ENCODE measurements around the gene LYPLAL1.
A peak's percentile ranks its signal among the peaks of the same experiment; 100 is the strongest.

The LYPLAL1 gene

GRCh38 chr1:219150913-219151312 is 22.8 kb upstream of the LYPLAL1 start:
- DNase-seq (ENCODE audit: low spot score in 2 of 2) (no peak), ATAC-seq (ENCODE audit: low read depth) (no peak)
- no peak overlapping the region for H3K27ac Mint-ChIP-seq
- no peaks in the 10 kb centered on the region for H3K36me3 Mint-ChIP-seq
- peaks cover 9% of the 10 kb centered on the region for H3K4me1 Mint-ChIP-seq
- no peaks in the 10 kb centered on the region for H3K9me3 Mint-ChIP-seq
- peaks cover 2% of the 10 kb centered on the region for H3K27me3 Mint-ChIP-seq
- no peak overlapping the region for H3K4me3 Mint-ChIP-seq

GRCh38 chr1:219151467-219151866 is 22.2 kb upstream of the LYPLAL1 start:
- H3K36me3 Mint-ChIP-seq = no peaks in the 10 kb centered on the region
- H3K27ac Mint-ChIP-seq = no peak overlapping the region

DNA sequence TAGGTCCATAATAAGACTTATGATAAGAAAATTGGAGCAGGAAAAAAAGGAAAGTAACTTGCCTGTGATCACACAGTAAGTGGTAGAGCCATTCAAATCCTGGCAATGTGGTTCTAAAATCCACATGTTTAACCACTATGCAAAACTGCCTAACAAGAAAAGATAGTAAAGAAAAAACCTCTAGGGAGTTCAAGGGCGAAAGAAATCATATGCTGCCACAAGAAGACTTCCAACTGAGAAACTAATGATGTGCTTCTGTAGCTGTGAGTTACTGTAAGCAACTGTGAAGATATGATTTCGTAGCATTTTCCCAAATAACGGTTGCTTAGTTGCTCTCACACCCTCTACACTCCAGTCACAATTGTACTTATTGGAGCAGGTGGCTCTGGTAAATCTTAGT is 20.9 kb upstream of the LYPLAL1 start:
- H3K4me3 Mint-ChIP-seq = no peak overlapping the region
- no peaks in the 10 kb centered on the region for H3K36me3 Mint-ChIP-seq
- no peaks in the 10 kb centered on the region for H3K9me3 Mint-ChIP-seq
- peaks cover 2% of the 10 kb centered on the region for H3K27me3 Mint-ChIP-seq
- no peak overlapping the region for H3K27ac Mint-ChIP-seq
- ATAC-seq (ENCODE audit: low read depth) = peak; percentile 34
- DNase-seq (ENCODE audit: low spot score in 2 of 2) = no peak
- H3K4me1 Mint-ChIP-seq = peaks cover 6% of the 10 kb centered on the region

More at GRCh38 chr1:219151467-219151866, 22.2 kb upstream of the LYPLAL1 start:
- no peak overlapping the region for H3K4me3 Mint-ChIP-seq
- DNase-seq (ENCODE audit: low spot score in 2 of 2) = no peak
- no peak for ATAC-seq (ENCODE audit: low read depth)
- H3K27me3 Mint-ChIP-seq = peaks cover 2% of the 10 kb centered on the region
- H3K9me3 Mint-ChIP-seq = no peaks in the 10 kb centered on the region
- peaks cover 6% of the 10 kb centered on the region for H3K4me1 Mint-ChIP-seq

GRCh38 chr1:219153723-219154122 is 20.0 kb upstream of the LYPLAL1 start:
- H3K27me3 Mint-ChIP-seq = peaks cover 2% of the 10 kb centered on the region
- no peaks in the 10 kb centered on the region for H3K36me3 Mint-ChIP-seq
- H3K4me3 Mint-ChIP-seq = no peak overlapping the region
- ATAC-seq (ENCODE audit: low read depth) (no peak), DNase-seq (ENCODE audit: low spot score in 2 of 2) (no peak)
- no peak overlapping the region for H3K27ac Mint-ChIP-seq
- H3K4me1 Mint-ChIP-seq = peaks cover 6% of the 10 kb centered on the region
- H3K9me3 Mint-ChIP-seq = no peaks in the 10 kb centered on the region

DNA sequence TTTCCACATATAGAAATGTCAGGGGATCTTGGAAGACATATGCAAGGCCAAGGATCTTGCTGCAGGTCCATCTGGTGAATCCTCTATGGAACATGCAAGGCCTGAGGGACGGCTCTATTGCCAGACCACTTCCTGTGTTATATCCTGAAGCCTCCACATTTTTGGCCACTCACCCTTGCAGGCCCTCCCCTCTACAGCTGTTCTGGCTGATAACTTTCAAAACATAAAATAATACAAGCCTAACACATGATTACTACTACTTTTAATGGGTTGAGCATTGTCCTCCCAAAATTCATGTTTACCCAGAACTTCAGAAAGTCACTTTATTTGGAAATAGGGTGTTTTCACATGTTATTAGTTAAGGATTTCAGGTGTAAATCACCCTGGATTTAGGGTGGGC is 18.5 kb upstream of the LYPLAL1 start:
- H3K4me1 Mint-ChIP-seq = peaks cover 6% of the 10 kb centered on the region
- no peak overlapping the region for H3K4me3 Mint-ChIP-seq
- peaks cover 2% of the 10 kb centered on the region for H3K27me3 Mint-ChIP-seq
- DNase-seq (ENCODE audit: low spot score in 2 of 2) = no peak
- H3K9me3 Mint-ChIP-seq = no peaks in the 10 kb centered on the region
- no peak overlapping the region for H3K27ac Mint-ChIP-seq
- H3K36me3 Mint-ChIP-seq = no peaks in the 10 kb centered on the region
- no peak for ATAC-seq (ENCODE audit: low read depth)

DNA sequence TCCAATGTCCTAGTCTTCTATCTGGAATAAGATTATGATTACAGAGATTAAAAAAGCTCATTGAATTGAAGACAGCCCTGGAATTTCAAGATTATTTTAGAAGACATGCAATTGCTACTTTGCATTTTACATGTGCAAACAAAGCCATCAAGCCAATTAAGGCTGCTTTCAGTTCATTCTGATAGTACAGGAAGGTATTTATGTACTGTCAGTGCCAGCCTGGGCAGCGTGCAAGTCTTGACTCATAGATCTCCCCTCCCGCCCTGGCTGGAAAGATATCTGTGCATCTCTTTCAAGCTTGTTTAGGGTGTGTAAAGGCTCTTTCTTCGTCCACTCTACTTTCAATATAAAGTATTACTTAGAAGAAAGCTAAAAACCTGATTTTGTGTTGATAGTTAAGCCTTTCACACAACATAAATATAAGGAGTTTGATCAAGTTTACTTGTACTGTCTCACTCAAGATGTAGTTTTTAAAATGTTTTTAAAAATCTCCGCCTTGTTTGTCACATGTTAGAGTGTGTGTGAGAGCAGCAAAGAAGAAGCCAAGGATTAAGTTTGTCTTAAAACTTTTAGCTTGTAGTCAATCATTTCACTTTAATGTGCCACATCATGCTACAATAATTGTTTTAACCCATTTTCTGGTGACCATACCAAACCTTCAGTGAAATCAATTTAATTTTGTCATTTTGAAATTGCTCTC is 13.6 kb upstream of the LYPLAL1 start:
- H3K36me3 Mint-ChIP-seq = no peaks in the 10 kb centered on the region
- peak; percentile 35 for ATAC-seq (ENCODE audit: low read depth)

GRCh38 chr1:219160967-219161366 is 12.7 kb upstream of the LYPLAL1 start:
- no peak for DNase-seq (ENCODE audit: low spot score in 2 of 2)
- H3K4me1 Mint-ChIP-seq = peaks cover 2% of the 10 kb centered on the region
- H3K27ac Mint-ChIP-seq = no peak overlapping the region
- no peaks in the 10 kb centered on the region for H3K27me3 Mint-ChIP-seq
- H3K4me3 Mint-ChIP-seq = no peak overlapping the region
- ATAC-seq (ENCODE audit: low read depth) = no peak
- no peaks in the 10 kb centered on the region for H3K36me3 Mint-ChIP-seq
- no peaks in the 10 kb centered on the region for H3K9me3 Mint-ChIP-seq

More for the DNA sequence above, 13.6 kb upstream of the LYPLAL1 start:
- Mint-ChIP-seq H3K27me3 (no peaks in the 10 kb centered on the region), H3K4me1 (no peaks in the 10 kb centered on the region), H3K4me3 (no peak overlapping the region), H3K27ac (no peak overlapping the region), H3K9me3 (no peaks in the 10 kb centered on the region)
- no peak for DNase-seq (ENCODE audit: low spot score in 2 of 2)

- no peak overlapping the region for H3K4me3 Mint-ChIP-seq
- no peak overlapping the region for H3K27ac Mint-ChIP-seq
These were observed 12.3 kb upstream of the LYPLAL1 start for GRCh38 chr1:219161371-219161770.

GRCh38 chr1:219163401-219163954 is 10.2 kb upstream of the LYPLAL1 start:
- H3K36me3 Mint-ChIP-seq = no peaks in the 10 kb centered on the region
- no peaks in the 10 kb centered on the region for H3K27me3 Mint-ChIP-seq
- DNase-seq (ENCODE audit: low spot score in 2 of 2) = no peak
- no peak overlapping the region for H3K27ac Mint-ChIP-seq
- no peaks in the 10 kb centered on the region for H3K9me3 Mint-ChIP-seq
- no peak overlapping the region for H3K4me3 Mint-ChIP-seq
- ATAC-seq (ENCODE audit: low read depth) = no peak
- H3K4me1 Mint-ChIP-seq = peaks cover 2% of the 10 kb centered on the region

More at GRCh38 chr1:219161371-219161770, 12.3 kb upstream of the LYPLAL1 start:
- ATAC-seq (ENCODE audit: low read depth) (no peak), DNase-seq (ENCODE audit: low spot score in 2 of 2) (no peak)
- Mint-ChIP-seq H3K36me3 (no peaks in the 10 kb centered on the region), H3K9me3 (no peaks in the 10 kb centered on the region), H3K4me1 (peaks cover 2% of the 10 kb centered on the region), H3K27me3 (no peaks in the 10 kb centered on the region)

DNA sequence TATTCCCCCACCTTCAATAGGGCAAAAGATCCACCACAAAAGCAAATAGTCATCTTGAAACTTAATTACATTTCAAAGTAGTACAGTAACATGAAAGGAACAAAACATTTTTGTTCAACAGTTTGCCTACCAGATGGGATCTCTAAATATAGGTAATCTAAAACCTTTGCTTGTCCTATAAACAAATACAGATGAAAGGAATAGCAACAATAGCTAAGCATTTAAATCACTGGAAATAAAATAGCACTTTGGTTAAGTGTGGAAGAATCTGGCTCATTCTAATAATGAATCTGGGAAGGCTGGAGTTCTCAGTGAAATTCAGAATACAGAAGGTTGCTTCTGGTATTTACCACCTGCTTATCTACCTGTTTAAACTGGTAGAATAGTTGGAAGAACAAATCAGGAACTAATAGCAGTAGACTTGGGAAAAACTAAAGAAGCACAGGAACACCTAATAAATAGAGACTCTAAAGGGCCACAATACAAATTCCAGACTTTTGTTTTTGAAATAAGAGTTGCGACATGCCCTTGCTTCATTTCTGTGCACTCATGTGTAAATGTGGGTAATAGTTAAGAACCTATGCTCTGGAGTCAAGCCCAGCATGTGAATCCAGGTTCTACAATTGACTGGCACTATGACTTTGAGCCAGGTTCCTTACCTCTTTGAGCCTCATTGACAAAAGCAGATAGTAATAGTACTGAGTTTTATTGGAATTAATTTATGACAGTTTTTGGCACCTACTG is 2.3 kb upstream of the LYPLAL1 start:
- Mint-ChIP-seq H3K27ac (no peak overlapping the region), H3K9me3 (peaks cover 3% of the 10 kb centered on the region), H3K4me1 (peaks cover 17% of the 10 kb centered on the region), H3K36me3 (peaks cover 2% of the 10 kb centered on the region), H3K27me3 (no peaks in the 10 kb centered on the region), H3K4me3 (no peak overlapping the region)
- DNase-seq (ENCODE audit: low spot score in 2 of 2) (no peak), ATAC-seq (ENCODE audit: low read depth) (no peak)

GRCh38 chr1:219172821-219173220 is 857 bp upstream of the LYPLAL1 start:
- Mint-ChIP-seq H3K27me3 (no peaks in the 10 kb centered on the region), H3K36me3 (peaks cover 6% of the 10 kb centered on the region), H3K9me3 (peaks cover 3% of the 10 kb centered on the region), H3K27ac (peak overlapping the region; percentile 96), H3K4me3 (no peak overlapping the region), H3K4me1 (peaks cover 31% of the 10 kb centered on the region)
- ATAC-seq (ENCODE audit: low read depth) (no peak), DNase-seq (ENCODE audit: low spot score in 2 of 2) (no peak)

GRCh38 chr1:219173434-219173757 is 282 bp upstream of the LYPLAL1 start:
- H3K27me3 Mint-ChIP-seq = no peaks in the 10 kb centered on the region
- no peak for DNase-seq (ENCODE audit: low spot score in 2 of 2)
- no peak for ATAC-seq (ENCODE audit: low read depth)
- peak overlapping the region; percentile 98 for H3K4me3 Mint-ChIP-seq
- peak overlapping the region; percentile 96 for H3K27ac Mint-ChIP-seq
- peaks cover 3% of the 10 kb centered on the region for H3K9me3 Mint-ChIP-seq
- peaks cover 32% of the 10 kb centered on the region for H3K4me1 Mint-ChIP-seq
- H3K36me3 Mint-ChIP-seq = peaks cover 6% of the 10 kb centered on the region

- no peaks in the 10 kb centered on the region for H3K27me3 Mint-ChIP-seq
- peaks cover 3% of the 10 kb centered on the region for H3K9me3 Mint-ChIP-seq
- peak overlapping the region; percentile 96 for H3K27ac Mint-ChIP-seq
- H3K4me1 Mint-ChIP-seq = peaks cover 32% of the 10 kb centered on the region
- H3K36me3 Mint-ChIP-seq = peaks cover 9% of the 10 kb centered on the region
- DNase-seq (ENCODE audit: low spot score in 2 of 2) (peak; percentile 29 to 33), ATAC-seq (ENCODE audit: low read depth) (peak; percentile 56)
- peak overlapping the region; percentile 98 for H3K4me3 Mint-ChIP-seq
These were observed 958 bp downstream of the LYPLAL1 start for GRCh38 chr1:219174460-219175211.

DNA sequence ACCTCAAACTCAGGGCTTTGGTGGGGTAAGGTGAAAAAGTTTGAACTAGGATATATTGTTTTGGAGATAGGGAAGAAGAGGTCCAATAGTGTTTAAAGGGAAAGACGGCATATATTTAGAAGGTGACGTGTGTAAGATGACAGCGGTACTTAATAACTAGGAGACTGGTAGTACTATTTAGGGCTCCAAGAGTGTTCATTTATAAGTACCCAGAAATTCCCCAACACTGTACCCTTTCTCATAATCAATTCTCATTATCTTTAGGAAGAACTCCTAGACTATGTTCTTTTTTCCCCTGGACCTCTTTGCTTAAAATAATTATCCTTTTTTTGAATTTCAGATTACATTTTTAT is 1.5 kb downstream of the LYPLAL1 start:
- peak overlapping the region; percentile 96 for H3K27ac Mint-ChIP-seq
- H3K4me1 Mint-ChIP-seq = peaks cover 32% of the 10 kb centered on the region
- peak overlapping the region; percentile 98 for H3K4me3 Mint-ChIP-seq
- H3K36me3 Mint-ChIP-seq = peaks cover 13% of the 10 kb centered on the region
- no peaks in the 10 kb centered on the region for H3K27me3 Mint-ChIP-seq
- peaks cover 3% of the 10 kb centered on the region for H3K9me3 Mint-ChIP-seq
- DNase-seq (ENCODE audit: low spot score in 2 of 2) = no peak
- ATAC-seq (ENCODE audit: low read depth) = no peak
